Common myeloid progenitor, CD34-positive (primary cell): Measurements from ENCODE around the gene ANGPTL2.

ENCODE experiments used
- CTCF ChIA-PET: fragments of 350-600 bp; sonication (Branson Sonifier 250); formaldehyde crosslinking; loops from one replicate; lab custom pipeline; 2021; ENCODE audit warnings: antibody characterized with exemption; lab: Charles Lee
- POLR2A ChIA-PET: fragments of 350-600 bp; sonication (Branson Sonifier 250); formaldehyde crosslinking; loops from one replicate; lab custom pipeline; 2021; ENCODE audit warnings: antibody characterized with exemption; lab: Charles Lee
- DNase-seq, 3 donors: peaks; one replicate each; pipeline versions ENCODE4 v3.0.0 to v3.0.0-alpha.2; 2013
- H3K27ac ChIP-seq, 2 experiments: 1 replicate in 1 of 2; 2 replicates in 1 of 2; pipeline ENCODE4 v1.7.0; 2013; ENCODE audit warnings: inconsistent platforms in 2 of 2, low read length in 2 of 2, mild to moderate bottlenecking in 2 of 2, low read depth in 1 of 2, moderate library complexity in 1 of 2; ENCODE audit not compliant: severe bottlenecking in 2 of 2, insufficient read depth in 1 of 2, poor library complexity in 1 of 2
- H3K27me3 ChIP-seq, 5 experiments: replicated peaks in 2 of 5; 1 replicate in 3 of 5; 2 replicates in 2 of 5; pipeline versions ENCODE4 v1.6.1 to v1.7.0; 2013; ENCODE audit warnings: low read length in 4 of 5, mild to moderate bottlenecking in 2 of 5, moderate library complexity in 2 of 5, inconsistent platforms in 1 of 5; ENCODE audit not compliant: insufficient read depth in 5 of 5, control insufficient read depth in 4 of 5
- H3K36me3 ChIP-seq, 4 experiments: 1 replicate in 2 of 4; 2 replicates in 2 of 4; pipeline versions ENCODE4 v1.6.1 to v1.7.0; 2013; ENCODE audit warnings: low read length in 3 of 4, control low read depth in 1 of 4, mild to moderate bottlenecking in 1 of 4; ENCODE audit not compliant: control insufficient read depth in 4 of 4, insufficient read depth in 4 of 4
- H3K4me1 ChIP-seq, 4 experiments: 1 replicate in 3 of 4; 2 replicates in 1 of 4; pipeline versions ENCODE4 v1.6.1 to v1.7.1; 2013; ENCODE audit warnings: low read length in 3 of 4, mild to moderate bottlenecking in 3 of 4, control low read depth in 1 of 4, inconsistent platforms in 1 of 4, moderate library complexity in 1 of 4; ENCODE audit not compliant: control insufficient read depth in 4 of 4, insufficient read depth in 4 of 4; ENCODE audit errors: control extremely low read depth in 1 of 4
- H3K4me3 ChIP-seq, 7 experiments: 1 replicate in 4 of 7; 2 replicates in 3 of 7; pipeline versions ENCODE4 v1.5.1 to v1.7.0; 2013; ENCODE audit warnings: mild to moderate bottlenecking in 7 of 7, low read length in 6 of 7, moderate library complexity in 6 of 7, inconsistent platforms in 2 of 7, low read depth in 2 of 7, control low read depth in 1 of 7; ENCODE audit not compliant: insufficient read depth in 4 of 7, control insufficient read depth in 1 of 7; ENCODE audit errors: extremely low read depth in 1 of 7
- H3K9me3 ChIP-seq, 5 experiments: 1 replicate in 4 of 5; 2 replicates in 1 of 5; pipeline versions ENCODE4 v1.6.1 to v1.7.1; 2013; ENCODE audit warnings: low read length in 4 of 5, mild to moderate bottlenecking in 2 of 5, inconsistent platforms in 1 of 5, low read depth in 1 of 5, moderate library complexity in 1 of 5; ENCODE audit not compliant: control insufficient read depth in 4 of 5, insufficient read depth in 2 of 5; ENCODE audit errors: control extremely low read depth in 1 of 5
- WGBS: methylation state at CpG from one replicate; pipeline ENCODE4 v1.1.5; 2013; ENCODE audit not compliant: insufficient coverage; 5-methylcytosine and 5-hydroxymethylcytosine counted together

ANGPTL2 gene

DNA sequence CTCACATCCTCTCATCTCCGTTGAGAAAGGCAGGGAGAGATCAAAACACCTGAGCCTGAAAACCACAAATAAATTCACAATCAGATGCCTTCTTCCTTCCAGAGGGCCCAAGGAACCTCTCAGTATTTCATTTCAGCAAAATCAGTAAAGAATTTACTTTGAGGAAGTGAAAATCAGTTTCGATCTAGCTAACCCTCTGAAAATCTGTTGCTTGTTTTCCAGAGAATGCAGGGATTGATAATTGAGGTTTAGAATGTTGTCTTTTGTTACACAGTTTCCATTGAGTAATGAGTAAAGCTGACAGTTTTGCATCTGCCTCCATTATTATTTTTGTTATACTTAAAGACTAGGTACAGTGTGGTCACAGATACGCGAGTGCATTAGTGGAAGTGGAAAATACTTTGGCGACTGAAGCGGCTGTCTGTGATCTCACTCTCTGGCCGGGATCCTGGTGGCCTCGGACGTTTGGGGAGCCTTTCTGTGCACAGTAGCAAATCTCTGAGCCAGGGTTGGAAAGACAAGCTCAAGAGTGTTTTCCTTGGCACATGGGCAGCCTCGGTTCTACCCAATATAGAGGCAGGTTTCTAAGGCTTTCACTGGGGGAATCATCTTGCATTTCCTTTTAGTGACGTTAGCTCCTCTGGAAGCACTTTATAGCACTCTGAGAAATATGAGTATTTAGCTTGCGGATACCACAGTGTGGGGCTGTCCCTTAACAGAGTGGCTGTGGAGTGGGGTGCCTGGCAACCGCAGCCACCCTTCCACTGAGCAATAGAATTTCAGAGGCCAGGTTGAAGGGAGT, 32.2 kb upstream of the ANGPTL2 start:
- Histone ChIP-seq H3K27me3 (no peaks in the 10 kb centered on the region), H3K27ac (no peak overlapping the region), H3K4me1 (no peaks in the 10 kb centered on the region), H3K36me3 (no peaks in the 10 kb centered on the region), H3K9me3 (peaks cover 0 to 2% (median 0%) of the 10 kb centered on the region in 5 experiments), H3K4me3 (no peak overlapping the region)
- WGBS, result 91% methylated on average over 12 of the region's 13 CpGs
- ChIA-PET POLR2A (no interaction called here), CTCF (interaction anchor here (1.7 kb wide), 1 partner anchor 21 kb away, joined by 3 read pairs; no protein-coding TSS in a partner anchor)
- DNase-seq, result no peak

DNA sequence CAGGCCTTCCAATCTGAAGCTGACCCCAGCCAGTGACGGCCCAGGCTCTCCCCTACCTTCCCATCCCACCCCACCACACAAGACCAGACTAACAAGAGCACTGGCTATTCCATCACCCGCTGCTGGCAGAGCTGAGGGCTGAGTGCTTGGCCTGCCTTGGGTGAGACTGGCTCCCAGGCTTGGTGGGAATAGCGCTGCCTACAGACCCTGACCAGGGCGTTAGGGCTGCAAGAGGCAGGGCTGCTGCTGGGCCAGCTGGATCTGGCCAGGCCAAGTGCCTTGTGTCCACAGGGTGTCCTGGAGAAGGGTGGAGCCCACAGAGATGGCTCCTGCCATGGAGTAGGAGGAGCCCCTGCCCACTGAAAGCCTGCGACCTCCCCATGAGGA, 31.6 kb upstream of the ANGPTL2 start:
- Histone ChIP-seq H3K4me1 (no peaks in the 10 kb centered on the region), H3K27me3 (no peaks in the 10 kb centered on the region), H3K4me3 (no peak overlapping the region), H3K27ac (no peak overlapping the region), H3K36me3 (no peaks in the 10 kb centered on the region), H3K9me3 (peaks cover 0 to 2% (median 0%) of the 10 kb centered on the region in 5 experiments)
- CTCF ChIA-PET, result no interaction called here
- 100% methylated on average over 4 of the region's 5 CpGs for whole genome bisulfite sequencing
- no peak for DNase-seq
- POLR2A ChIA-PET, result no interaction called here

DNA sequence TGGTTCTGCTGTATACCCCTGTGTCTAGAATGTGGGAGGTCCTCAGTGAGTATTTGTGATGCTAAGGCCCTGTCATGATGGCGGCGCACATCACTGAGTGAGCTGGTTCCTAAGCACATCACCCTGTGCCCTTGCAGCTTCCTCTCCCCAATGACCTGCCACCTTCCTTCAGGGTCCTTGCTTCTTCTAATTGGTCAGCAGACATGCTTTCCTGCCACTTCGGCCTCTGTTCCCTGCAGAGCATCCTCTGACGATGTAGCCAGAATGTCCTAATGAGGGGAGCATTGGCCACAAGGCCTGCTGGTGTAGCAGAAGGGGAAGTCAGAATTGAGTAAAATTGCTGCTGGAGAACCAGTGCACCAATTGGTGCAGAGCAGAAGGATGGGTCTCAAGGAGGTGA, 31.1 kb upstream of the ANGPTL2 start:
- no peak for DNase-seq
- CTCF ChIA-PET, result no interaction called here
- peaks cover 0 to 2% (median 0%) of the 10 kb centered on the region in 5 experiments for H3K9me3 ChIP-seq
- no peaks in the 10 kb centered on the region for H3K27me3 ChIP-seq
- no peaks in the 10 kb centered on the region for H3K36me3 ChIP-seq
- no peak overlapping the region for H3K27ac ChIP-seq
- H3K4me1 ChIP-seq, result no peaks in the 10 kb centered on the region
- WGBS, result 100% methylated on average over 3 of the region's 4 CpGs
- POLR2A ChIA-PET, result no interaction called here
- no peak overlapping the region for H3K4me3 ChIP-seq

DNA sequence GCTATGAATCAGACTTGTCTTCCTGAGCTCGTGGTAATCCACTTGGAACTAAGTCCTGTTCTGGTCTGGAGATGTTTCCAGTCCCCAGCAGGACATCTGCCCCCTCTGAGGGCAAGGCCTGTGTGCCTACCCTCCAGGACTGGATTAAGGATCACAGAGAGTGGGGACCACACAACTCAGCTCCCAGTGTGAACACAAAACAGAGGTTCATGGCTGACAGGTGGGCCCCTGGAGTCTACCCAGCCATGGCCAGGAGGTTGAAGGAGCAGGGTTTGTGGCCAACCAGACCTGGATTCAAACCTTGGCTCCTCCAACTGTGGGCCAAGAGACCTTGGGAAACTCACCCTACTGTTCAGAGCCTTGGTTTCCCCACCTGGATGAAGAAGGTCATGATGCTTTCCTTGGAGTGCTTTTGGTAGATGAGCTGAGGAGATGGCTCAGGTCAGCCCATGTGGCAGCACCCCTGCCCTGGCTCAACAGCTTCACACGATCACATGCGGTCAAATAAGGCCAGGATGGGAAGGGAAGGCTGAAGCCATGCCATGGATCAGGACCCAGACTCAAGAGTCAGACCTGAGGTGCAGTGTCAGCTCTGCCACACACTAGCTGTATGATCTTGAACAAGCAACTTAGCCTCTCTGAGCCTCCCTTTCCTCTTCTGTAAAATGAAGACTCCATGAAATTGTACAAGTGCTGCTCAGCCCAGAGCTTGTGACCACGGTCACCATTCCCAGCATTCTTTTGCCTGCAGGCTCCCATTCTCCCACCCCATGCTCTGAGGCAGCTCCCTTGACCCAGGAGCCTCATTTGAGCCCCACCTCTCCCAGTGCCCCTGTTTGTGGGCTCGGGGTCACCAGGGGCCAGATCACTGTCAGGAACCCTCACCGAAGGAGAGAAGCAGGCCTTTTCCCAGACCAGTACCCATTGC, 27.3 kb upstream of the ANGPTL2 start:
- H3K4me1 ChIP-seq, result no peaks in the 10 kb centered on the region
- CTCF ChIA-PET, result interaction anchor here (1.2 kb wide), 1 partner anchor 19 kb away, joined by 4 read pairs; no protein-coding TSS in a partner anchor
- DNase-seq, result no peak
- H3K4me3 ChIP-seq, result no peak overlapping the region
- no peaks in the 10 kb centered on the region for H3K36me3 ChIP-seq
- H3K27ac ChIP-seq, result no peak overlapping the region
- WGBS, result 86% methylated on average over 6 of the region's 6 CpGs
- POLR2A ChIA-PET, result no interaction called here
- peaks cover 0 to 2% (median 0%) of the 10 kb centered on the region in 5 experiments for H3K9me3 ChIP-seq
- H3K27me3 ChIP-seq, result no peaks in the 10 kb centered on the region

DNA sequence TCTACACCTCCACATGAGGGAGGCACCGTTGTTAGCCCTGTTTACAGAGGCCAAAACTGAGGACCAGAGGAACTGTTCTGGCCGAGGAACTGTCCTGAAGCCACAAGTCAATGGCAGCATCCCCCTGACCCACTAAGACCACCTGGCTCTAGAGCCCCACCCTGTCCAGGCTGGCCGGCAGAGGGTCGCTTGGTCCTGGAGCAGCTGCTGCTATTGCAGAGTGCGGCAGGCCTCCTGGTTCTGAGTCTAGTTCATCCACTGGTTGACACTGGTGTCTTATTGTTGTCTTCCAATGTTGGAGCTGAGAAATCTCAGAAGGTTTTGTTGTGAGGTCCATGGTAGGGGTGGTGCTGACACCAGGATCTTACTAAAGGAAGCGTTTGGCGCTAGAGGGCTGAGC, 26.6 kb upstream of the ANGPTL2 start:
- no peaks in the 10 kb centered on the region for H3K4me1 ChIP-seq
- CTCF ChIA-PET, result no interaction called here
- 100% methylated on average over 4 of the region's 7 CpGs for WGBS
- no peaks in the 10 kb centered on the region for H3K36me3 ChIP-seq
- H3K9me3 ChIP-seq, result peaks cover 0 to 2% (median 0%) of the 10 kb centered on the region in 5 experiments
- H3K4me3 ChIP-seq, result no peak overlapping the region
- no peaks in the 10 kb centered on the region for H3K27me3 ChIP-seq
- no peak overlapping the region for H3K27ac ChIP-seq
- no peak for DNase-seq
- POLR2A ChIA-PET, result no interaction called here

DNA sequence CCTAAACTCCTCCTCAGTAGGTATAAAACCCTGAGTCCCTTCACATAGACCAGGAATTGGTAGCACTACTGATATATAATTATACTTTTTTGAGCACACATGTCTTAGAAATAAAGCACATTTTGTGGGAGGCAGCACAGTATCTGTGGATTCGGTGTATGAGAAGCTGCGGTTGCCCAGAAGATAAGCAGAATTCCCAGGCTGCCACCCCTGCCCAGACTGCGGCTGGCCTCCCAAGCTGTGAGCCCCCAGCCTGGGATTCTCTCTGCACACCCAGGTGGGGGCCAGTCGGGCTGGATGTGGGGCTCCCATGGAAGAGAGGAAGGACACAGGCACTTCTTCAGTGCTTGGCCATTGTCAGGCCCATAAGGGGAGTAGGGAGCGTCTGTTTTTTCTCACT, 25.6 kb upstream of the ANGPTL2 start:
- H3K4me1 ChIP-seq, result no peaks in the 10 kb centered on the region
- peaks cover 0 to 2% (median 0%) of the 10 kb centered on the region in 5 experiments for H3K9me3 ChIP-seq
- no peak overlapping the region for H3K4me3 ChIP-seq
- no peaks in the 10 kb centered on the region for H3K36me3 ChIP-seq
- DNase-seq, result no peak
- no peaks in the 10 kb centered on the region for H3K27me3 ChIP-seq
- H3K27ac ChIP-seq, result no peak overlapping the region
- ChIA-PET POLR2A (no interaction called here), CTCF (no interaction called here)
- 96% methylated on average over 4 of the region's 5 CpGs for WGBS

DNA sequence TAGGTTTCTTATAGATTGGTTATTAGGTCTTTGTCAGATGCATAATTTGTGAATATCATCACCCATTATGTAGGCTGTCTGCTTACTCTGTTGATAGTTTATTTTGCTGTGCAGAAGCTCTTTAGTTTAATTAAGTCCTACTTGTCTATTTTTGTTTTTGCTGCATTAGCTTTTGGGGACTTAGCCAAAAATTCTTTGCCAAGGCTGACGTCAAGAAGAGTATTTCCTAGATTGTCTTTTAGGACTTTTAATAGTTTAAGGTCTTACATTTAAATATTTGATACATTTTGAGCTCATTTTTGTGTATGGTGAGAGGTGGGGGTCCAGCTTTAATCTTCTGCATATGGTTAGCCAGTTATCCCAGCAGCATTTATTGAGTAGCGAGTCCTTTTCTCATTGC, 24.8 kb upstream of the ANGPTL2 start:
- Histone ChIP-seq H3K9me3 (peaks cover 0 to 2% (median 0%) of the 10 kb centered on the region in 5 experiments), H3K27ac (no peak overlapping the region), H3K4me3 (no peak overlapping the region), H3K4me1 (no peaks in the 10 kb centered on the region), H3K27me3 (no peaks in the 10 kb centered on the region), H3K36me3 (no peaks in the 10 kb centered on the region)
- no CpG with 5 or more reads among the region's 2 CpGs for WGBS
- no peak for DNase-seq
- ChIA-PET POLR2A (no interaction called here), CTCF (no interaction called here)
